Measurements from ENCODE around the gene THRB.

THRB gene

GRCh38 chr3:24494618-24495325 is at the start of gene THRB:
Gene THRB, minus strand, starts transcription at chr3:24494850.
- TF ChIP-seq, protein P1, sequence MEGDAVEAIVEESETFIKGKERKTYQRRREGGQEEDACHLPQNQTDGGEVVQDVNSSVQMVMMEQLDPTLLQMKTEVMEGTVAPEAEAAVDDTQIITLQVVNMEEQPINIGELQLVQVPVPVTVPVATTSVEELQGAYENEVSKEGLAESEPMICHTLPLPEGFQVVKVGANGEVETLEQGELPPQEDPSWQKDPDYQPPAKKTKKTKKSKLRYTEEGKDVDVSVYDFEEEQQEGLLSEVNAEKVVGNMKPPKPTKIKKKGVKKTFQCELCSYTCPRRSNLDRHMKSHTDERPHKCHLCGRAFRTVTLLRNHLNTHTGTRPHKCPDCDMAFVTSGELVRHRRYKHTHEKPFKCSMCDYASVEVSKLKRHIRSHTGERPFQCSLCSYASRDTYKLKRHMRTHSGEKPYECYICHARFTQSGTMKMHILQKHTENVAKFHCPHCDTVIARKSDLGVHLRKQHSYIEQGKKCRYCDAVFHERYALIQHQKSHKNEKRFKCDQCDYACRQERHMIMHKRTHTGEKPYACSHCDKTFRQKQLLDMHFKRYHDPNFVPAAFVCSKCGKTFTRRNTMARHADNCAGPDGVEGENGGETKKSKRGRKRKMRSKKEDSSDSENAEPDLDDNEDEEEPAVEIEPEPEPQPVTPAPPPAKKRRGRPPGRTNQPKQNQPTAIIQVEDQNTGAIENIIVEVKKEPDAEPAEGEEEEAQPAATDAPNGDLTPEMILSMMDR (IDR thresholded peaks at IDR 0.05; ENCODE audit: low read depth, low read length) = peak; percentile 13
- no peak for DNase-seq (ENCODE audit: extremely low read depth, low read depth)

- TF ChIP-seq, protein P1 (IDR thresholded peaks at IDR 0.05; ENCODE audit: low read depth, low read length) = no peak
- DNase-seq (ENCODE audit: extremely low read depth, low read depth) = no peak
These were observed 47.3 kb upstream of the THRB start for GRCh38 chr3:24541935-24542334.

DNA sequence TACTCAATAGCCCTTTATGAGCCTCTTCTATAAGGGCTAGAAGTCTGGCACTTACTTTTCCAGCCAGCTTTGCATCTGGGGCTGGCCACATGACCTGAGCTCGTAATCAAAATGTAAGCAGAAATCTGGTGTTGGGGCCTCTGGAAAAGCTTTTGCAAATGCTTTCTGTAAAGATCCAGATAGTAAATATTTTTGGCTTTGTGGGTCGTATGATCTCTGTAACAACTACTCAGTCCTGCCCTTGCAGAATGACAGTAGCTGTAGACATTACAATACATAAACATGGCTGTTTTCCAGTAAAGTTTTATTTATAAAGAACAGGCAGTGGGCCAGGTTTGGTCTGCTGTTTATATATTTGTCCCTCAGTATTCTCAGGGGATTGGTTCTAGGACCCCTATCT is 46.2 kb upstream of the THRB start:
- TF ChIP-seq, protein P1 (IDR thresholded peaks at IDR 0.05; ENCODE audit: low read depth, low read length) = no peak
- no peak for DNase-seq (ENCODE audit: extremely low read depth, low read depth)

DNA sequence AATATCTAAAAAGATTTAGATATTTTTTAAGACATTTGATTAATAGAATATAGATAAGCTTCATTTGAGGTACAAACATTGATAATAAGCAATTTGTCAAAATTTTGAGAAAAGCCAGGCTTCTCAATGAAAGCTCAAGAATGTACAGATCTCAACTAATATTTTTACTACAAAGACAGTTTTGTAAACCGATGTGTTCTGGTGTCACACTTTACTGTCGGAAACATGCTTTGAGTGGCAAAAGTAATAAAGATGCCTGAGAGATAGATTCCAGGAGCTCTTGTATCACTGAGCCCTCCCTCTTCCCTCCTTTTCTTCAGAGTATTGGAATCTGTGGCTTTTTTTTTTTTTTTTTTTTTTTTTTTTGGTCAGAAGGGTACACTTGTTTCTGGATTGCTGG is 45.0 kb upstream of the THRB start:
- TF ChIP-seq, protein P1 (IDR thresholded peaks at IDR 0.05; ENCODE audit: low read depth, low read length) = no peak
- DNase-seq (ENCODE audit: extremely low read depth, low read depth) = no peak

- TF ChIP-seq, protein P1 (IDR thresholded peaks at IDR 0.05; ENCODE audit: low read depth, low read length) = no peak
- DNase-seq (ENCODE audit: extremely low read depth, low read depth) = no peak
These were observed 44.2 kb upstream of the THRB start for GRCh38 chr3:24538891-24539290.

DNA sequence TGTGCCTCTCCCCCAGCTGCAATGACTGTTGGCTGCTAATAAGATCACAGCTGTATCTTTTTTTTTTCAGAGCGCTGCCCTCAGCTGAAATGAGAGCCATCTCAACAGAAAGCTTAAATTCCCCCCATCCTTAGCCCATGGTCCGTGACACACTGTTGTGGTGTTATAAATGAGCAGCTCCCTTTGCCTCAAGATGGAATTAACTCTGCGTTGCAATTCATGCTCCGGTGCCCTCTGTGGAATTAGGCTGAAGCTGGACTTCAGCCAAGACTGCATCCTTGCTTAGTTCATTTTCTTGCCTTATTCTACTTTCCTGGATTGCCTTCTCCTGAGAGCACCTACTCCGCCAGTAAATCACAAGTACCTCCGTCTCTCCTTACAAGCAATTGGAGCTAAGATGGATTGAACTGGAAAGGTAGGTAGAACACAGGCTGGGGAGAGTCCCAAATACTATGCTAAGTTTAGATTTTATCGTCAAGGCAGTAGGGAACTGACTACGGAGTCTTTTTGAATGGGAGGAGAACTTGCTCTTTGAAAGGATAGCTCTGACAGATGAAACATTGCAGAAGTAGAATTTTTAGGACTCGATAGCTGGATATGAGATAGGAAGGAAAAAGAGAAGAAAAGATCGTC is 39.0 kb upstream of the THRB start:
- DNase-seq (ENCODE audit: extremely low read depth, low read depth) = no peak
- TF ChIP-seq, protein P1 (IDR thresholded peaks at IDR 0.05; ENCODE audit: low read depth, low read length) = no peak

GRCh38 chr3:24530471-24530870 is 35.8 kb upstream of the THRB start:
- no peak for DNase-seq (ENCODE audit: extremely low read depth, low read depth)
- TF ChIP-seq, protein P1 (IDR thresholded peaks at IDR 0.05; ENCODE audit: low read depth, low read length) = no peak
